LNCAP (cell line): Measurements from ENCODE around the gene PRRC2B.

Source experiments
- CTCF ChIP-seq: fragments of 450-650 bp; IDR thresholded peaks from 2 replicates; pipeline ENCODE4 v1.5.1; 2017; ENCODE audit warnings: mild to moderate bottlenecking

The PRRC2B gene

GRCh38 chr9:131403493-131403773 is 9.5 kb downstream of the PRRC2B start:
- TF ChIP-seq CTCF, result no peak

- TF ChIP-seq CTCF, result no peak
Observed at GRCh38 chr9:131404581-131404980, 10.7 kb downstream of the PRRC2B start.

- no peak for TF ChIP-seq CTCF
Observed at GRCh38 chr9:131404987-131405386, 11.1 kb downstream of the PRRC2B start.

GRCh38 chr9:131405428-131405827 is 11.5 kb downstream of the PRRC2B start:
- no peak for TF ChIP-seq CTCF

- TF ChIP-seq CTCF, result no peak
Observed at GRCh38 chr9:131405858-131406537, 12.1 kb downstream of the PRRC2B start.

- no peak for TF ChIP-seq CTCF
Observed at GRCh38 chr9:131406563-131407436, 12.9 kb downstream of the PRRC2B start.

GRCh38 chr9:131407717-131408195 is 13.9 kb downstream of the PRRC2B start:
- TF ChIP-seq CTCF, result no peak
